ENCODE results near the gene CEBPE. TPM values are rescaled to one million over a fixed set of nuclear protein-coding genes. Genes with fewer than 3 reads are reported as not detected.
A peak's percentile ranks its signal among the peaks of the same experiment; 100 is the strongest.

Gene CEBPE
- total RNA-seq, 1 donor from 2014 or later = not detected

GRCh38 chr14:23071921-23072539, 47.0 kb downstream of the CEBPE start:
- H3K27me3 Mint-ChIP-seq = no peaks in the 10 kb centered on the region
- H3K36me3 Mint-ChIP-seq (ENCODE audit: insufficient read depth) = peaks cover 14% of the 10 kb centered on the region
- H3K9me3 Mint-ChIP-seq (ENCODE audit: low read depth) = no peaks in the 10 kb centered on the region
- peaks cover 32% of the 10 kb centered on the region for H3K4me1 Mint-ChIP-seq (ENCODE audit: low read depth)
- no peak for TF ChIP-seq CTCF (IDR thresholded peaks at IDR 0.05; ENCODE audit: unreplicated experiment)
- H3K27ac Mint-ChIP-seq = peak overlapping the region; percentile 95
- peak overlapping the region; percentile 96 for H3K4me3 Mint-ChIP-seq (ENCODE audit: low read depth)
- DNase-seq (ENCODE audit: low spot score, unreplicated experiment) = no peak

GRCh38 chr14:23071244-23071920, 47.7 kb downstream of the CEBPE start:
- TF ChIP-seq CTCF (IDR thresholded peaks at IDR 0.05; ENCODE audit: unreplicated experiment) = no peak
- H3K27me3 Mint-ChIP-seq = no peaks in the 10 kb centered on the region
- peaks cover 15% of the 10 kb centered on the region for H3K36me3 Mint-ChIP-seq (ENCODE audit: insufficient read depth)
- H3K9me3 Mint-ChIP-seq (ENCODE audit: low read depth) = no peaks in the 10 kb centered on the region
- peak; percentile 53 for DNase-seq (ENCODE audit: low spot score, unreplicated experiment)
- H3K4me1 Mint-ChIP-seq (ENCODE audit: low read depth) = peaks cover 32% of the 10 kb centered on the region
- peak overlapping the region; percentile 95 for H3K27ac Mint-ChIP-seq
- peak overlapping the region; percentile 96 for H3K4me3 Mint-ChIP-seq (ENCODE audit: low read depth)

GRCh38 chr14:23070262-23071129, 48.6 kb downstream of the CEBPE start:
- peaks cover 34% of the 10 kb centered on the region for H3K4me1 Mint-ChIP-seq (ENCODE audit: low read depth)
- H3K9me3 Mint-ChIP-seq (ENCODE audit: low read depth) = no peaks in the 10 kb centered on the region
- no peak for DNase-seq (ENCODE audit: low spot score, unreplicated experiment)
- H3K4me3 Mint-ChIP-seq (ENCODE audit: low read depth) = peak overlapping the region; percentile 96
- no peak for TF ChIP-seq CTCF (IDR thresholded peaks at IDR 0.05; ENCODE audit: unreplicated experiment)
- H3K27ac Mint-ChIP-seq = peak overlapping the region; percentile 95
- H3K36me3 Mint-ChIP-seq (ENCODE audit: insufficient read depth) = peaks cover 19% of the 10 kb centered on the region
- H3K27me3 Mint-ChIP-seq = no peaks in the 10 kb centered on the region

GRCh38 chr14:23069413-23069806, 49.6 kb downstream of the CEBPE start:
- Mint-ChIP-seq H3K4me1 (ENCODE audit: low read depth) (peaks cover 34% of the 10 kb centered on the region), H3K4me3 (ENCODE audit: low read depth) (peak overlapping the region; percentile 96), H3K36me3 (ENCODE audit: insufficient read depth) (peaks cover 18% of the 10 kb centered on the region), H3K27ac (peak overlapping the region; percentile 95), H3K27me3 (no peaks in the 10 kb centered on the region), H3K9me3 (ENCODE audit: low read depth) (no peaks in the 10 kb centered on the region)
- no peak for DNase-seq (ENCODE audit: low spot score, unreplicated experiment)
- TF ChIP-seq CTCF (IDR thresholded peaks at IDR 0.05; ENCODE audit: unreplicated experiment) = no peak

- peak overlapping the region; percentile 63 for H3K4me3 Mint-ChIP-seq (ENCODE audit: low read depth)
- peak overlapping the region; percentile 76 for H3K27ac Mint-ChIP-seq
- peak; percentile 74 for DNase-seq (ENCODE audit: low spot score, unreplicated experiment)
- no peaks in the 10 kb centered on the region for H3K9me3 Mint-ChIP-seq (ENCODE audit: low read depth)
- TF ChIP-seq CTCF (IDR thresholded peaks at IDR 0.05; ENCODE audit: unreplicated experiment) = peak; percentile 98
- no peaks in the 10 kb centered on the region for H3K27me3 Mint-ChIP-seq
- peaks cover 19% of the 10 kb centered on the region for H3K36me3 Mint-ChIP-seq (ENCODE audit: insufficient read depth)
- peaks cover 34% of the 10 kb centered on the region for H3K4me1 Mint-ChIP-seq (ENCODE audit: low read depth)
Observed at GRCh38 chr14:23068789-23069412, 50.2 kb downstream of the CEBPE start.
